Activated CD8-positive, alpha-beta memory T cell treated with anti-CD3 and anti-CD28 coated beads for 4 hours (primary cell): ENCODE results near the gene XCR1.
"Not testable (repeated sequence)": the region's sequence is repeated elsewhere in the genome, so short reads cannot be mapped to it uniquely, and the experiment has no call there.

Experiments used
- DNase-seq, 2 donors: peaks; one replicate each; pipeline ENCODE4 v3.0.0-alpha.2; 2020; ENCODE audit warnings: low read depth in 2 of 2

Gene XCR1

GRCh38 chr3:46027021-46027705 is at the start of gene XCR1:
Gene XCR1, minus strand, starts transcription at chr3:46027483. Its CDS starts 5,536 bp downstream, at chr3:46021947.
- no peak for DNase-seq

- no peak for DNase-seq
These were observed 49.3 kb upstream of the XCR1 start for GRCh38 chr3:46076606-46077005.

GRCh38 chr3:46075816-46076215 is 48.5 kb upstream of the XCR1 start:
- DNase-seq, result no peak

- DNase-seq, result no peak
These were observed 44.1 kb upstream of the XCR1 start for GRCh38 chr3:46071222-46071858.

- no peak for DNase-seq
These were observed 43.4 kb upstream of the XCR1 start for GRCh38 chr3:46070595-46071093.

GRCh38 chr3:46068501-46068900 is 41.2 kb upstream of the XCR1 start:
- no peak for DNase-seq

- no peak for DNase-seq
These were observed 40.1 kb upstream of the XCR1 start for GRCh38 chr3:46067401-46067800.

- DNase-seq, result no peak
These were observed 38.5 kb upstream of the XCR1 start for GRCh38 chr3:46065750-46066256.

GRCh38 chr3:46065294-46065705 is 38.0 kb upstream of the XCR1 start:
- peak; percentile 59 to 78 for DNase-seq

- DNase-seq, result no peak
These were observed 35.4 kb upstream of the XCR1 start for GRCh38 chr3:46062679-46063078.

- no peak for DNase-seq
These were observed 34.6 kb upstream of the XCR1 start for GRCh38 chr3:46061887-46062286.

GRCh38 chr3:46061108-46061720 is 33.9 kb upstream of the XCR1 start:
- DNase-seq, result no peak

GRCh38 chr3:46060551-46060950 is 33.3 kb upstream of the XCR1 start:
- no peak for DNase-seq

- no peak for DNase-seq
These were observed 32.1 kb upstream of the XCR1 start for GRCh38 chr3:46059432-46059831.

GRCh38 chr3:46058981-46059380 is 31.7 kb upstream of the XCR1 start:
- no peak for DNase-seq

- no peak for DNase-seq
These were observed 30.4 kb upstream of the XCR1 start for GRCh38 chr3:46057716-46058115.

GRCh38 chr3:46056686-46057085 is 29.4 kb upstream of the XCR1 start:
- DNase-seq, result no peak

GRCh38 chr3:46053761-46054515 is 26.7 kb upstream of the XCR1 start:
- not testable (repeated sequence) for DNase-seq

GRCh38 chr3:46053265-46053664 is 26.0 kb upstream of the XCR1 start:
- not testable (repeated sequence) for DNase-seq

GRCh38 chr3:46052531-46052930 is 25.2 kb upstream of the XCR1 start:
- DNase-seq, result no peak

GRCh38 chr3:46049093-46049492 is 21.8 kb upstream of the XCR1 start:
- DNase-seq, result no peak

- DNase-seq, result not testable (repeated sequence)
These were observed 18.9 kb upstream of the XCR1 start for GRCh38 chr3:46046231-46046630.
